ENCODE measurements around the gene OMD. TPM values are rescaled to one million over a fixed set of nuclear protein-coding genes. Genes with fewer than 3 reads are reported as not detected.

OMD gene
- 4.2 TPM for total RNA-seq
- long read RNA-seq, partial matches to known transcripts = 0 of 3 reads
- long read RNA-seq, other reads (novel, unspliced or antisense) = 0 of 3 reads

GRCh38 chr9:92424340-92424739 is at the start of gene OMD:
Gene OMD (minus strand): TSS chr9:92424471. CDS start chr9:92417558, 6,913 bp downstream.
- intact Hi-C loops (cut with DNase I) = no loop called here
- peak; percentile 70 for ATAC-seq (ENCODE audit: poor library complexity)
- no peak for DNase-seq

- DNase-seq (no peak), ATAC-seq (ENCODE audit: poor library complexity) (no peak)
- intact Hi-C loops (cut with DNase I) = no loop called here
Observed at GRCh38 chr9:92468206-92468605, 43.9 kb upstream of the OMD start.

GRCh38 chr9:92467511-92467910 is 43.2 kb upstream of the OMD start:
- ATAC-seq (ENCODE audit: poor library complexity) (no peak), DNase-seq (no peak)
- intact Hi-C loops (cut with DNase I) = no loop called here

- DNase-seq = no peak
- intact Hi-C loops (cut with DNase I) = no loop called here
- no peak for ATAC-seq (ENCODE audit: poor library complexity)
Observed at GRCh38 chr9:92467041-92467440, 42.8 kb upstream of the OMD start.

GRCh38 chr9:92463984-92464383 is 39.7 kb upstream of the OMD start:
- ATAC-seq (ENCODE audit: poor library complexity) = peak; percentile 67

GRCh38 chr9:92463387-92463786 is 39.1 kb upstream of the OMD start:
- intact Hi-C loops (cut with DNase I) = no loop called here
- ATAC-seq (ENCODE audit: poor library complexity) (no peak), DNase-seq (no peak)

More at GRCh38 chr9:92463984-92464383, 39.7 kb upstream of the OMD start:
- intact Hi-C loops (cut with DNase I) = no loop called here
- no peak for DNase-seq

GRCh38 chr9:92457576-92457975 is 33.3 kb upstream of the OMD start:
- intact Hi-C loops (cut with DNase I) = no loop called here
- DNase-seq (no peak), ATAC-seq (ENCODE audit: poor library complexity) (no peak)

GRCh38 chr9:92455217-92455616 is 30.9 kb upstream of the OMD start:
- intact Hi-C loops (cut with DNase I) = no loop called here
- DNase-seq = no peak
- no peak for ATAC-seq (ENCODE audit: poor library complexity)

GRCh38 chr9:92446536-92446935 is 22.3 kb upstream of the OMD start:
- intact Hi-C loops (cut with DNase I) = no loop called here
- no peak for ATAC-seq (ENCODE audit: poor library complexity)

GRCh38 chr9:92444841-92445240 is 20.6 kb upstream of the OMD start:
- no peak for DNase-seq
- intact Hi-C loops (cut with DNase I) = no loop called here
- no peak for ATAC-seq (ENCODE audit: poor library complexity)

More at GRCh38 chr9:92446536-92446935, 22.3 kb upstream of the OMD start:
- no peak for DNase-seq

- intact Hi-C loops (cut with DNase I) = no loop called here
- no peak for ATAC-seq (ENCODE audit: poor library complexity)
- DNase-seq = no peak
Observed at GRCh38 chr9:92440751-92441046, 16.4 kb upstream of the OMD start.

- ATAC-seq (ENCODE audit: poor library complexity) (no peak), DNase-seq (no peak)
- intact Hi-C loops (cut with DNase I) = loop anchor here (10.0 kb wide), 2 partner anchors 95 to 305 kb away; no protein-coding TSS in a partner anchor
Observed at GRCh38 chr9:92439921-92440750, 15.9 kb upstream of the OMD start.

GRCh38 chr9:92438900-92439526 is 14.7 kb upstream of the OMD start:
- DNase-seq (no peak), ATAC-seq (ENCODE audit: poor library complexity) (no peak)
- intact Hi-C loops (cut with DNase I) = loop anchor here (10.0 kb wide), 2 partner anchors 94 to 304 kb away; no protein-coding TSS in a partner anchor

GRCh38 chr9:92435263-92435662 is 11.0 kb upstream of the OMD start:
- intact Hi-C loops (cut with DNase I) = loop anchor here (10.0 kb wide), 2 partner anchors 90 to 300 kb away; no protein-coding TSS in a partner anchor
- no peak for DNase-seq
- no peak for ATAC-seq (ENCODE audit: poor library complexity)

GRCh38 chr9:92432972-92433548 is 8.8 kb upstream of the OMD start:
- intact Hi-C loops (cut with DNase I) = loop anchor here (10.0 kb wide), 2 partner anchors 88 to 298 kb away; no protein-coding TSS in a partner anchor
- no peak for DNase-seq
- ATAC-seq (ENCODE audit: poor library complexity) = no peak

GRCh38 chr9:92432350-92432749 is 8.1 kb upstream of the OMD start:
- ATAC-seq (ENCODE audit: poor library complexity) (no peak), DNase-seq (no peak)
- intact Hi-C loops (cut with DNase I) = loop anchor here (10.0 kb wide), 2 partner anchors 88 to 298 kb away; no protein-coding TSS in a partner anchor

- intact Hi-C loops (cut with DNase I) = loop anchor here (10.0 kb wide), 2 partner anchors 85 to 295 kb away; no protein-coding TSS in a partner anchor
- DNase-seq (no peak), ATAC-seq (ENCODE audit: poor library complexity) (no peak)
Observed at GRCh38 chr9:92429836-92430235, 5.6 kb upstream of the OMD start.

- intact Hi-C loops (cut with DNase I) = no loop called here
- DNase-seq (no peak), ATAC-seq (ENCODE audit: poor library complexity) (no peak)
Observed at GRCh38 chr9:92426501-92427145, 2.4 kb upstream of the OMD start.

- intact Hi-C loops (cut with DNase I) = no loop called here
- ATAC-seq (ENCODE audit: poor library complexity) = no peak
- DNase-seq = no peak
Observed at GRCh38 chr9:92425474-92425873, 1.2 kb upstream of the OMD start.

All from Right ventricle myocardium superior (tissue), 1 donor.